Kidney epithelial cell (primary cell): ENCODE measurements around the gene FBLN1. TPM values are rescaled to one million over a fixed set of nuclear protein-coding genes. Genes with fewer than 3 reads are reported as not detected.

Experiments used
- DNase-seq: peaks from one replicate; pipeline ENCODE4 v3.0.0-alpha.2; 2010; ENCODE audit warnings: low read depth
- H3K27me3 ChIP-seq: 2 replicates; pipeline ENCODE4 v1.6.0; 2011; ENCODE audit warnings: low read length; ENCODE audit not compliant: control insufficient read depth, insufficient read depth
- H3K36me3 ChIP-seq: 2 replicates; pipeline ENCODE4 v1.5.1; 2011; ENCODE audit warnings: low read length; ENCODE audit not compliant: control insufficient read depth, insufficient read depth
- H3K4me3 ChIP-seq: 2 replicates; pipeline ENCODE4 v1.5.1; 2011; ENCODE audit warnings: low read depth, mild to moderate bottlenecking, control low read depth, low read length
- CTCF ChIP-seq: IDR thresholded peaks from 2 replicates; pipeline ENCODE4 v1.5.1; 2011; ENCODE audit warnings: mild to moderate bottlenecking, moderate library complexity, low read length, control low read depth, inconsistent platforms; ENCODE audit not compliant: insufficient read depth, poor library complexity, severe bottlenecking
- total RNA-seq: library from RNA; depleted of rRNA; stranded (reverse); fragments of >200 nt; gene quantifications from 2 replicates; pipeline ENCODE4 v1.2.3, GENCODE V29; 2015

Gene FBLN1
- total RNA-seq, 1 donor from 2014 or later: 32.8 TPM

DNA sequence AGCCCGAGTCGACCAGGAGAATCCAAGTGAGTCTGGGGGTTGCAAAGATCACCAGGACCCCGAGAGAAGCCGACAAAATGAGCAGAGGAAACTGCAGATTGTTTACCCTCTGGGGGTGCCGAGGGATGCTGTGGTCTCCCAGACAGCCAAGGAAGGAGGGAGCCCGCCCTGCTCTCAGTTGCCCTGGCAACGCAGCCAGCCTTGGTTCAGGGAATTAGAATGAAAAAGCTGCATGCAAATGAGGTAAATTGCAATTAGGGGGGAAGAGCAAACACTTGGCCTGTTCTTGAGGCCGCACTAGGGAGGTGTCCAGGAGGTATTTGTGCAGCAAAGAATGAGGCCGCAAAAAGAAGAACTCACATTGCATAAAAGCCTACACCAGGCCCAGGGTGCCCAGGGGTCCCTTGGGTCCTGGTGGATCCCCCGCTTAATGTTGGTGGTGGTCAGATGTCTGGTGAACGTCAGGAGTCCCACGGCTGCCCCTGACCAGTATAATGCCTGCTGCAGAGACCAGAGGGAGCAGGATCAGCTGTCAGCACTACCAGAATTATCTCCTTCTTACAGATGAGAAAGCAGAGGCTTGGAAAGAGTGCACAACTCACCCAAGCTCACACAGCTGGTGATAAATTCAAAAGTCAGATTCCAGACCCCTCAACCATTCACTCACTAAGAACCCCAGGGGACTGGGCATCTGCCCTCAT is 128.6 kb downstream of the FBLN1 start:
- Histone ChIP-seq H3K36me3 (no peaks in the 10 kb centered on the region), H3K4me3 (no peak overlapping the region), H3K27me3 (no peaks in the 10 kb centered on the region)
- no peak for TF ChIP-seq CTCF
- DNase-seq: no peak

GRCh38 chr22:45631841-45632238 is 129.2 kb downstream of the FBLN1 start:
- TF ChIP-seq CTCF: no peak
- no peaks in the 10 kb centered on the region for H3K27me3 ChIP-seq
- no peaks in the 10 kb centered on the region for H3K36me3 ChIP-seq
- DNase-seq: no peak
- no peak overlapping the region for H3K4me3 ChIP-seq

- Histone ChIP-seq H3K4me3 (no peak overlapping the region), H3K36me3 (no peaks in the 10 kb centered on the region), H3K27me3 (no peaks in the 10 kb centered on the region)
- no peak for DNase-seq
- TF ChIP-seq CTCF: no peak
Measured at GRCh38 chr22:45632791-45633515, 130.3 kb downstream of the FBLN1 start.

DNA sequence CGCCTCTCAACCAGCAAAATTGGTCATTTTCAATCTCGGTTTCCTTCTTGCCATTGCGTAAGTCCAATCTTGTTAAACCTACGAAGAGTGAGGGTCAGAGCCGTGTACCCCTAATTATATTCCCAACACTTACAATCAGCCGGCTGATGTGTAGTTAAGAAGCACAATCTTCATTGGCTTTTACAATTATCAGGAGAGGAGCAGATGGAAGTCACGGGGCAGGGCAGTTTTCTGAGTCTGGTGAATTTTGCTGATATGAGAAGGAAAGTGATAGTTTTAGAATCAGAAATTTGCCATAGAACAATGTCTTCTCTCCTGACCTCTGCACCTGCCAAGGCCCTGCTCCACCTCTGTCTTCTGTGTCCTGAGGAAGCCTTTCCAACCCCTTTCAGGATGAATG is 134.0 kb downstream of the FBLN1 start:
- no peaks in the 10 kb centered on the region for H3K27me3 ChIP-seq
- TF ChIP-seq CTCF: no peak
- no peak for DNase-seq

GRCh38 chr22:45638197-45638596 is 135.5 kb downstream of the FBLN1 start:
- no peaks in the 10 kb centered on the region for H3K36me3 ChIP-seq
- no peak for DNase-seq
- H3K27me3 ChIP-seq: no peaks in the 10 kb centered on the region
- no peak for TF ChIP-seq CTCF
- no peak overlapping the region for H3K4me3 ChIP-seq

More for the DNA sequence above, 134.0 kb downstream of the FBLN1 start:
- Histone ChIP-seq H3K36me3 (no peaks in the 10 kb centered on the region), H3K4me3 (no peak overlapping the region)
